Measurements from ENCODE around the gene VKORC1. TPM values are rescaled to one million over a fixed set of nuclear protein-coding genes. Genes with fewer than 3 reads are reported as not detected.

VKORC1 gene
- total RNA-seq, 4 donors from 2014 or later = 20.1 to 35.9 (median 32.9) TPM

- Histone ChIP-seq H3K4me3 (no peak overlapping the region), H3K27ac (peak overlapping the region; percentile 51 to 78 (median 57)), H3K36me3 (peaks cover 0 to 34% of the 10 kb centered on the region in 2 donors), H3K27me3 (no peaks in the 10 kb centered on the region), H3K4me1 (peaks cover 3 to 11% of the 10 kb centered on the region in 2 donors), H3K9me3 (no peaks in the 10 kb centered on the region)
- DNase-seq = no peak
- TF ChIP-seq, protein P1, sequence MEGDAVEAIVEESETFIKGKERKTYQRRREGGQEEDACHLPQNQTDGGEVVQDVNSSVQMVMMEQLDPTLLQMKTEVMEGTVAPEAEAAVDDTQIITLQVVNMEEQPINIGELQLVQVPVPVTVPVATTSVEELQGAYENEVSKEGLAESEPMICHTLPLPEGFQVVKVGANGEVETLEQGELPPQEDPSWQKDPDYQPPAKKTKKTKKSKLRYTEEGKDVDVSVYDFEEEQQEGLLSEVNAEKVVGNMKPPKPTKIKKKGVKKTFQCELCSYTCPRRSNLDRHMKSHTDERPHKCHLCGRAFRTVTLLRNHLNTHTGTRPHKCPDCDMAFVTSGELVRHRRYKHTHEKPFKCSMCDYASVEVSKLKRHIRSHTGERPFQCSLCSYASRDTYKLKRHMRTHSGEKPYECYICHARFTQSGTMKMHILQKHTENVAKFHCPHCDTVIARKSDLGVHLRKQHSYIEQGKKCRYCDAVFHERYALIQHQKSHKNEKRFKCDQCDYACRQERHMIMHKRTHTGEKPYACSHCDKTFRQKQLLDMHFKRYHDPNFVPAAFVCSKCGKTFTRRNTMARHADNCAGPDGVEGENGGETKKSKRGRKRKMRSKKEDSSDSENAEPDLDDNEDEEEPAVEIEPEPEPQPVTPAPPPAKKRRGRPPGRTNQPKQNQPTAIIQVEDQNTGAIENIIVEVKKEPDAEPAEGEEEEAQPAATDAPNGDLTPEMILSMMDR (IDR thresholded peaks at IDR 0.05 in 4 of 5, conservative IDR thresholded peaks at IDR 0.05 in 1 of 5) = no peak
- TF ChIP-seq POLR2A (IDR thresholded peaks at IDR 0.05) = no peak
- no peak for ATAC-seq
- intact Hi-C loops (cut with DNase I; ENCODE audit: low total_unique reads) = no loop called here
- in situ Hi-C loops (cut with MboI; ENCODE audit: low sequenced_read_pairs in 4 of 4) = no loop called here
Observed at GRCh38 chr16:31063843-31064611, 30.6 kb downstream of the VKORC1 start.

DNA sequence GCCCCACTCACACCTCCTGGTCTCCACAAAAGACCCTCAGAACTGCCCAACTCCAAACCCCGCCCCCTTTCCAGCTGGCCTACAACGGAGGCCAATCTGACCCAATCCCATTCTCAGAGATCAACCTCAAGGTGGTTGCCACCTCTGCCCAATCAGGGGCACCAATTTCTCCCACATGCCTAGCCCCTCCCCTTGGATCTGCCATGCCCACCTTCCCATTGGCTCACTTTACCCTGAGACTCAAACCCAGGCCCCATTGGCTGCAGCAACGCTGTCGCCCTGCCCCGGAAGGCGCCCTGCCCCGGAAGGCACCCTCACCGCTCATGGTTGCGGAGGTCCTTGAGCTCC, 31.1 kb downstream of the VKORC1 start:
- Histone ChIP-seq H3K27ac (peak overlapping the region in 1 of 4 donors; percentile 78), H3K27me3 (no peaks in the 10 kb centered on the region), H3K4me1 (peaks cover 3 to 11% of the 10 kb centered on the region in 2 donors), H3K9me3 (no peaks in the 10 kb centered on the region), H3K36me3 (peaks cover 0 to 34% of the 10 kb centered on the region in 2 donors), H3K4me3 (no peak overlapping the region)
- in situ Hi-C loops (cut with MboI; ENCODE audit: low sequenced_read_pairs in 4 of 4) (no loop called here), intact Hi-C loops (cut with DNase I; ENCODE audit: low total_unique reads) (no loop called here)
- TF ChIP-seq POLR2A (IDR thresholded peaks at IDR 0.05) = no peak
- TF ChIP-seq, protein P1 (IDR thresholded peaks at IDR 0.05 in 4 of 5, conservative IDR thresholded peaks at IDR 0.05 in 1 of 5) = no peak
- DNase-seq (no peak), ATAC-seq (no peak)

GRCh38 chr16:31061813-31062440, 32.7 kb downstream of the VKORC1 start:
- TF ChIP-seq, protein P1 (IDR thresholded peaks at IDR 0.05 in 4 of 5, conservative IDR thresholded peaks at IDR 0.05 in 1 of 5) = no peak
- TF ChIP-seq POLR2A (IDR thresholded peaks at IDR 0.05) = no peak
- Histone ChIP-seq H3K36me3 (peaks cover 0 to 40% of the 10 kb centered on the region in 2 donors), H3K4me1 (peaks cover 3 to 11% of the 10 kb centered on the region in 2 donors), H3K27me3 (no peaks in the 10 kb centered on the region), H3K27ac (no peak overlapping the region), H3K9me3 (no peaks in the 10 kb centered on the region), H3K4me3 (no peak overlapping the region)
- intact Hi-C loops (cut with DNase I; ENCODE audit: low total_unique reads) (no loop called here), in situ Hi-C loops (cut with MboI; ENCODE audit: low sequenced_read_pairs in 4 of 4) (no loop called here)
- no peak for DNase-seq
- ATAC-seq = no peak

- no peaks in the 10 kb centered on the region for H3K27me3 ChIP-seq
- peaks cover 3 to 11% of the 10 kb centered on the region in 2 donors for H3K4me1 ChIP-seq
- H3K36me3 ChIP-seq = peaks cover 0 to 40% of the 10 kb centered on the region in 2 donors
- no peak overlapping the region for H3K4me3 ChIP-seq
- no peak overlapping the region for H3K27ac ChIP-seq
- no peaks in the 10 kb centered on the region for H3K9me3 ChIP-seq
- intact Hi-C loops (cut with DNase I; ENCODE audit: low total_unique reads) = no loop called here
- TF ChIP-seq, protein P1 (IDR thresholded peaks at IDR 0.05 in 4 of 5, conservative IDR thresholded peaks at IDR 0.05 in 1 of 5) = no peak
- no peak for TF ChIP-seq POLR2A (IDR thresholded peaks at IDR 0.05)
- ATAC-seq (no peak), DNase-seq (no peak)
- in situ Hi-C loops (cut with MboI; ENCODE audit: low sequenced_read_pairs in 4 of 4) = no loop called here
Observed at GRCh38 chr16:31061126-31061812, 33.3 kb downstream of the VKORC1 start.
